Measurements from ENCODE around the gene TPBGL. TPM values are rescaled to one million over a fixed set of nuclear protein-coding genes. Genes with fewer than 3 reads are reported as not detected.

Gene TPBGL
- total RNA-seq, 4 donors from 2014 or later = 0.22 to 0.65 TPM; not detected in 2

GRCh38 chr11:75248924-75249256, 8.3 kb downstream of the TPBGL start:
- TF ChIP-seq, protein P1, sequence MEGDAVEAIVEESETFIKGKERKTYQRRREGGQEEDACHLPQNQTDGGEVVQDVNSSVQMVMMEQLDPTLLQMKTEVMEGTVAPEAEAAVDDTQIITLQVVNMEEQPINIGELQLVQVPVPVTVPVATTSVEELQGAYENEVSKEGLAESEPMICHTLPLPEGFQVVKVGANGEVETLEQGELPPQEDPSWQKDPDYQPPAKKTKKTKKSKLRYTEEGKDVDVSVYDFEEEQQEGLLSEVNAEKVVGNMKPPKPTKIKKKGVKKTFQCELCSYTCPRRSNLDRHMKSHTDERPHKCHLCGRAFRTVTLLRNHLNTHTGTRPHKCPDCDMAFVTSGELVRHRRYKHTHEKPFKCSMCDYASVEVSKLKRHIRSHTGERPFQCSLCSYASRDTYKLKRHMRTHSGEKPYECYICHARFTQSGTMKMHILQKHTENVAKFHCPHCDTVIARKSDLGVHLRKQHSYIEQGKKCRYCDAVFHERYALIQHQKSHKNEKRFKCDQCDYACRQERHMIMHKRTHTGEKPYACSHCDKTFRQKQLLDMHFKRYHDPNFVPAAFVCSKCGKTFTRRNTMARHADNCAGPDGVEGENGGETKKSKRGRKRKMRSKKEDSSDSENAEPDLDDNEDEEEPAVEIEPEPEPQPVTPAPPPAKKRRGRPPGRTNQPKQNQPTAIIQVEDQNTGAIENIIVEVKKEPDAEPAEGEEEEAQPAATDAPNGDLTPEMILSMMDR (IDR thresholded peaks at IDR 0.05; ENCODE audit: low read depth) = no peak

DNA sequence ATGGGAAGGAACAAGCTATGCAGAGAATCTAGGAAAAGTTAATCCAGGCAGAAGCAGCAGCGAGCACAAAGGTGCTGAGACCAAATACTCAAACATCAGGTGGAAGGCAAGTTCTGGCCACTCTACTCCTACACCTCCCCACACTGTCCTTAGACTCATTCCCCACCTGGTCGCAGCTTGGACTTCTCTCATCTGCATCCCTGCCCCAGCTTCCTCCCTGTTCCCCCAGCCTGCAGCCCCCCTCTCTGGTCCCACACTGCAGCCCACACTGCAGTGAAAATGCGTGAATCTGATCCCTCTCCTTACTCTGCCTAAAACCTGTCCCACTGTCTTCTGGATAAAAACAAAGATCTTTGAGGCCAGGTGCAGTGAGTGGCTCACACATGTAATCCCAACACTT, 9.1 kb downstream of the TPBGL start:
- TF ChIP-seq, protein P1 (IDR thresholded peaks at IDR 0.05; ENCODE audit: low read depth) = no peak

DNA sequence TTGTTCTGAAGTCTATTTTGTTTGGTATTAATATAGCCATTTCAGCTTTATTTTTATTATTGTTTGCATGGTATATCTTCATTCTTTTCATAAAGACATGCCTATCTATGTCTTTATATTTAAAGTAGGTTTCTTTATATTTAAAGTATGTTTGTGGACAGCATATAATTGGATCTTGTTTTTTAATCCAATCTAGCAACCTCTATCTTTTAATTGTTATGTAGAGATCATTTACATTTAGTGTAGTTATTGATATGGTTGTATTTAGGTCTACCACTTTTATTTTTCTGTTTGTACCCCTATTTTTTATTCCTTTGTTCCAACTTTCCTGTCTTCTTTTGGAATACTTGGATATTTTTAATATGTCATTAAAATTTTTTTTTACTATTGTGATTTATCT, 13.8 kb downstream of the TPBGL start:
- TF ChIP-seq, protein P1 (IDR thresholded peaks at IDR 0.05; ENCODE audit: low read depth) = no peak

- TF ChIP-seq, protein P1 (IDR thresholded peaks at IDR 0.05; ENCODE audit: low read depth) = no peak
These were observed 20.0 kb downstream of the TPBGL start for GRCh38 chr11:75260396-75261170.

DNA sequence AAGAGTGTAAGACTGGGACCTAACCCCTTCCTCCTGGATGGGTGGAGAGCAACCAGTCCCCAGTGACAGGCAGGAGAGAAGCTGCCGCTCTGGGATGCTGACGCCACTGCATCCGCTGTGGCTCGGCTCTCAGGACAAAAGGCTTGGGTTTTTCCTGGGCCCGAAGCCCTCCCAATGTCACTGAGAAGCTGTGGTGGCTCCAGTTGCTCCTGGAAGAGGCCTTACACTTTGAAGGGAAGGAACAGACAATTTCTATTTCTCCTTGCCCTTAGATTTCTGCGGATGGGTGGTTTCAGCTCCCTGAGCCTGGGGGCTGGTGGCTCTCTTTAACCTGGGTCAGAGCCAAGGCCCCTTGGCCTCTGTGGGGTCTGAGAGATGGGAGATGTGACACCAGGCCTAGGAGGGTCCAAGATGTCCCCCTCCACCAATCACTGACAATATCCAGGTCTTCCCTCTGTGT, 21.4 kb downstream of the TPBGL start:
- TF ChIP-seq, protein P1 (IDR thresholded peaks at IDR 0.05; ENCODE audit: low read depth) = no peak

GRCh38 chr11:75262436-75262835, 21.9 kb downstream of the TPBGL start:
- TF ChIP-seq, protein P1 (IDR thresholded peaks at IDR 0.05; ENCODE audit: low read depth) = no peak

DNA sequence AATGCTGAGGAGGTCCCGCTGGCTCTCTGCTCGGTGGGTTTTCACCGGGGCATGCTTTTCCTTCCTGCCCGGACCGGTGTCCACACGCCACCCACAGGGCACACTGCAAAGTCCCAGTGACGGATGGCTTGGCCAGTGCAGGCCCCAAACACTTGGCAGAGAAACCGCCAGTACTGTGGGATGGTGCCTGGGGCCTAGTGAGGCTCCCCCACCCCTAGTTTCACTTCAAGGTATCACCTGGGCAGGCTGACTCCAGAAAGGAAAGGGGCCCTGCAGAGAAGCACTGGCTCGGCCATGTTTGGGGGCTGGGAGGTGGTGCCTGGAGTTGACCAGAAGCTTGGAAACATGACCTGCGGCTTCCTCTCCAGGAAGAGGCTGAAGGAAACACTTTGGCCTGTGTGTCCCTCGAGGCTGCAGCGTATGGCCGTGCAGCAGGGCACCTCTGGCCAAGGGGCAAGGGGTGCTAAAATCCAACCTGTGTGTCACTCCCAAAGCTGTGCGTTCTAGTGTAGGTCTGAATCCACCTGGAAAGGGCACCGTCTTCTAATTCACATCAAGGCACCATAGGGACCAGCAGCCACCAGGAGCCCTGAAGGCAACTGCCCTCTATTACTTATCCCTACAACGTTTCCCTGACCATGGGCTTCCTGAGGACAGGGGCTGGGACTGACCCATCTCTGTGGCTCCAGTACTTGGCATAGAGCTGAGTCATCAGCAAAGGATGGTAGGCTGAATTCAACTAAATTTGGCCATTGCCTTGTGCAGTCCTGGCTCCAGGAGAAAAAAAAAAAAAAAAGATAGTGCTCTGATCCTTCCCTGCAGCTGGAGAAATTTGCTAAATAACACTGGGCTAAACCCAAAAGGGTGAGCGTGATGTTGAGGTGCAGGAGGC, 22.6 kb downstream of the TPBGL start:
- TF ChIP-seq, protein P1 (IDR thresholded peaks at IDR 0.05; ENCODE audit: low read depth) = no peak

All from subcutaneous adipose tissue (tissue), 4 donors.